ENCODE results near the gene TEX9.

TEX9 gene

DNA sequence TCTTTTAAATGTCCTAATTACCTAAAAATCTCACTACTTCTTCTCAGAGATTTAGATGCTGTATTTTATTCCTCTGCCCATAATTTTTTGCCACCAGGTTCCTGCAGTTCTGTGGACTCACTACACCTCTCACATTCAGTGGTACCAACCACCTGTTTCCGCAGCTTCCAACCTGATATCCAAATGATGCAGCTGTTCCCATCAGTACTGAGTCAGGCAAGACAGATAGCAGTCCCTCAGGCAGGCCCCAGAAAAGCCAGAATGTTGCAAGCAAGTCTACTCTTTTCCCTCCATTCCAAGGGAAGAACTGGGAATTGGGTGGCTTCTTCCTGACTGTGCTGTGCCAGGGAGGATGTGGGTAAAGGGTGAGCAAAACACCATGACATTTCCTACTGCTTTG is 60.8 kb downstream of the TEX9 start:
- Histone ChIP-seq H2AFZ (ENCODE audit: low read depth, low read length) (no peak overlapping the region), H3K14ac (ENCODE audit: low read length in 2 of 2) (no peak overlapping the region), H3K4ac (ENCODE audit: low read depth in 1 of 2, low read length in 2 of 2) (no peak overlapping the region), H3K36me3 (ENCODE audit: control insufficient read depth in 1 of 2, insufficient read depth in 2 of 2, low read depth in 1 of 2, low read length in 2 of 2) (peaks cover 3 to 16% of the 10 kb centered on the region in 2 experiments), H4K8ac (ENCODE audit: low read length) (no peak overlapping the region), H3K4me1 (ENCODE audit: control insufficient read depth, insufficient read depth, low read depth, low read length) (no peaks in the 10 kb centered on the region), H2BK5ac (ENCODE audit: low read depth, low read length, poor library complexity, severe bottlenecking) (no peak overlapping the region), H3K27ac (ENCODE audit: low read length, poor library complexity, severe bottlenecking) (no peak overlapping the region), H2BK15ac (ENCODE audit: low read depth, poor library complexity, severe bottlenecking) (no peak overlapping the region), H3K9me3 (ENCODE audit: control insufficient read depth, low read length) (peaks cover 3% of the 10 kb centered on the region), H3K4me2 (ENCODE audit: low read length, poor library complexity, severe bottlenecking) (no peak overlapping the region), H4K91ac (ENCODE audit: low read length) (no peak overlapping the region), H2AK5ac (ENCODE audit: low read length, severe bottlenecking) (no peak overlapping the region), H2BK12ac (ENCODE audit: low read length in 2 of 2) (no peak overlapping the region), H3K27me3 (ENCODE audit: control insufficient read depth in 1 of 2, insufficient read depth in 1 of 2, low read length in 2 of 2) (no peaks in the 10 kb centered on the region), H3K9ac (ENCODE audit: low read length) (no peak overlapping the region), H3K18ac (ENCODE audit: low read depth in 1 of 2, low read length in 2 of 2) (no peak overlapping the region), H3K79me1 (replicated peaks; ENCODE audit: low read length, poor library complexity, severe bottlenecking) (no peaks in the 10 kb centered on the region), H3K4me3 (ENCODE audit: insufficient read depth in 1 of 2, low read depth in 1 of 2, low read length in 2 of 2) (no peak overlapping the region), H3K23ac (ENCODE audit: low read length in 2 of 2) (no peak overlapping the region), H2BK120ac (ENCODE audit: low read depth, low read length) (no peak overlapping the region)
- no peak for DNase-seq
- 100% methylated on average over 1 of the region's 1 CpG for WGBS

DNA sequence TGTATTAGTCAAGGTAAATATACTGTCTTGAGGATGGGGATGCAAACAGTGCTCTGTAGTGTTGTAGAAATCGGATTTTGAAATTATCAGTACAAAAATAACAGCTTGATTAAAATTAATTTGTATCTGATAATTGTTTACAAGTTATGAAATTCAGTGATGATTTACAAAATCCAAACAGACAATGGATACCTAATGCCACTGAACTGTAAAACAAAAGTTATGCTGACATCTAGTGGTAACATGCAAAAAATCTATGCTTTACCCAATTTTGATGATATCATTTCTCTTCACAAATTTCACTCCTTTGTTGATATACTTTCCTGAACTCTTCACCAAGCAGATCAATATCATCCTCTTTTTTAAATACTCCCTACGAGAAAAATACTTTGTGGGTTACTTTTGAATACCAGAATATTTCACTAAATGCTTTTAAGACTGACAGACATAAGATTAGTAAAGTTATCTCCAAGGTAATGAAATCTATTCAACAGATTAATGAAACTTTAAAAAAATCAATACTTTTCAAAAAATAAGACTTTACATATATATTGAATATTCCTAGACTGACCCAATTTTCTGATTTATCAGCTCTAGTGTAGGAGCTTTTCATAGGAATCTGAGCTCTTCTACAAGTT is 63.7 kb downstream of the TEX9 start:
- no peak overlapping the region for H3K23ac ChIP-seq (ENCODE audit: low read length in 2 of 2)
- no peaks in the 10 kb centered on the region for H3K4me1 ChIP-seq (ENCODE audit: control insufficient read depth, insufficient read depth, low read depth, low read length)
- WGBS: no CpG with 5 or more reads among the region's 2 CpGs
- H3K27me3 ChIP-seq (ENCODE audit: control insufficient read depth in 1 of 2, insufficient read depth in 1 of 2, low read length in 2 of 2): no peaks in the 10 kb centered on the region
- no peak overlapping the region for H2BK15ac ChIP-seq (ENCODE audit: low read depth, poor library complexity, severe bottlenecking)
- no peak overlapping the region for H3K4me3 ChIP-seq (ENCODE audit: insufficient read depth in 1 of 2, low read depth in 1 of 2, low read length in 2 of 2)
- H3K4me2 ChIP-seq (ENCODE audit: low read length, poor library complexity, severe bottlenecking): no peak overlapping the region
- no peak overlapping the region for H4K8ac ChIP-seq (ENCODE audit: low read length)
- H4K91ac ChIP-seq (ENCODE audit: low read length): no peak overlapping the region
- no peak overlapping the region for H2BK12ac ChIP-seq (ENCODE audit: low read length in 2 of 2)
- peak; percentile 32 for DNase-seq
- H2AK5ac ChIP-seq (ENCODE audit: low read length, severe bottlenecking): no peak overlapping the region
- no peak overlapping the region for H2BK5ac ChIP-seq (ENCODE audit: low read depth, low read length, poor library complexity, severe bottlenecking)
- H3K27ac ChIP-seq (ENCODE audit: low read length, poor library complexity, severe bottlenecking): no peak overlapping the region
- no peak overlapping the region for H3K9ac ChIP-seq (ENCODE audit: low read length)
- no peaks in the 10 kb centered on the region for H3K79me1 ChIP-seq (replicated peaks; ENCODE audit: low read length, poor library complexity, severe bottlenecking)
- no peak overlapping the region for H2BK120ac ChIP-seq (ENCODE audit: low read depth, low read length)
- H3K4ac ChIP-seq (ENCODE audit: low read depth in 1 of 2, low read length in 2 of 2): no peak overlapping the region
- no peak overlapping the region for H3K18ac ChIP-seq (ENCODE audit: low read depth in 1 of 2, low read length in 2 of 2)
- peaks cover 3% of the 10 kb centered on the region for H3K9me3 ChIP-seq (ENCODE audit: control insufficient read depth, low read length)
- no peak overlapping the region for H3K14ac ChIP-seq (ENCODE audit: low read length in 2 of 2)
- H3K36me3 ChIP-seq (ENCODE audit: control insufficient read depth in 1 of 2, insufficient read depth in 2 of 2, low read depth in 1 of 2, low read length in 2 of 2): peaks cover 3 to 14% of the 10 kb centered on the region in 2 experiments
- H2AFZ ChIP-seq (ENCODE audit: low read depth, low read length): no peak overlapping the region

DNA sequence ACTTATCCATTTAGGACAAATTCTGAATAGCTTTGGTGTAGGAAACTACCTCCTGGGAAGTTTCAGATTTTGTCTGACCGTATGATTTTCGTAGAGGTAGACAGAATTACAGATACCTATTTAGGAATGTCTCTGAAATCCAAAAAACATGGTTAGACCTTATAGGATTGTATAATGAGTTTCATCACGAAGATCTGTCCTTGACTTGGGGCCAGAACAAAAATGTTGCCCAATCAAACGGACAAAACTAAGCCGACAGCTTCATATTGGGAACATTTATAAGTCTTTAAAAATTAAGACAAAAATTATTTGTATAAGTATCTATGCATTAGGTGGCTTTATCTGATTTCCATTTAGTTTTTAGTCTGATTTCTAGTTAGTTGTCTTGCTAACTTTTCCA is 67.1 kb downstream of the TEX9 start:
- no peak overlapping the region for H3K4ac ChIP-seq (ENCODE audit: low read depth in 1 of 2, low read length in 2 of 2)
- H2BK15ac ChIP-seq (ENCODE audit: low read depth, poor library complexity, severe bottlenecking): no peak overlapping the region
- no peak overlapping the region for H3K4me3 ChIP-seq (ENCODE audit: insufficient read depth in 1 of 2, low read depth in 1 of 2, low read length in 2 of 2)
- no peak overlapping the region for H3K23ac ChIP-seq (ENCODE audit: low read length in 2 of 2)
- no peak overlapping the region for H4K91ac ChIP-seq (ENCODE audit: low read length)
- no peaks in the 10 kb centered on the region for H3K9me3 ChIP-seq (ENCODE audit: control insufficient read depth, low read length)
- 83% methylated on average over 1 of the region's 5 CpGs for WGBS
- DNase-seq: no peak
- peaks cover 3 to 8% of the 10 kb centered on the region in 2 experiments for H3K36me3 ChIP-seq (ENCODE audit: control insufficient read depth in 1 of 2, insufficient read depth in 2 of 2, low read depth in 1 of 2, low read length in 2 of 2)
- H3K27ac ChIP-seq (ENCODE audit: low read length, poor library complexity, severe bottlenecking): no peak overlapping the region
- no peak overlapping the region for H3K14ac ChIP-seq (ENCODE audit: low read length in 2 of 2)
- no peaks in the 10 kb centered on the region for H3K27me3 ChIP-seq (ENCODE audit: control insufficient read depth in 1 of 2, insufficient read depth in 1 of 2, low read length in 2 of 2)
- no peaks in the 10 kb centered on the region for H3K4me1 ChIP-seq (ENCODE audit: control insufficient read depth, insufficient read depth, low read depth, low read length)
- H3K9ac ChIP-seq (ENCODE audit: low read length): no peak overlapping the region
- H3K4me2 ChIP-seq (ENCODE audit: low read length, poor library complexity, severe bottlenecking): no peak overlapping the region
- no peak overlapping the region for H2AK5ac ChIP-seq (ENCODE audit: low read length, severe bottlenecking)
- H4K8ac ChIP-seq (ENCODE audit: low read length): no peak overlapping the region
- no peak overlapping the region for H2BK12ac ChIP-seq (ENCODE audit: low read length in 2 of 2)
- H2AFZ ChIP-seq (ENCODE audit: low read depth, low read length): no peak overlapping the region
- H3K79me1 ChIP-seq (replicated peaks; ENCODE audit: low read length, poor library complexity, severe bottlenecking): no peaks in the 10 kb centered on the region
- H2BK5ac ChIP-seq (ENCODE audit: low read depth, low read length, poor library complexity, severe bottlenecking): no peak overlapping the region
- H3K18ac ChIP-seq (ENCODE audit: low read depth in 1 of 2, low read length in 2 of 2): no peak overlapping the region
- H2BK120ac ChIP-seq (ENCODE audit: low read depth, low read length): no peak overlapping the region

DNA sequence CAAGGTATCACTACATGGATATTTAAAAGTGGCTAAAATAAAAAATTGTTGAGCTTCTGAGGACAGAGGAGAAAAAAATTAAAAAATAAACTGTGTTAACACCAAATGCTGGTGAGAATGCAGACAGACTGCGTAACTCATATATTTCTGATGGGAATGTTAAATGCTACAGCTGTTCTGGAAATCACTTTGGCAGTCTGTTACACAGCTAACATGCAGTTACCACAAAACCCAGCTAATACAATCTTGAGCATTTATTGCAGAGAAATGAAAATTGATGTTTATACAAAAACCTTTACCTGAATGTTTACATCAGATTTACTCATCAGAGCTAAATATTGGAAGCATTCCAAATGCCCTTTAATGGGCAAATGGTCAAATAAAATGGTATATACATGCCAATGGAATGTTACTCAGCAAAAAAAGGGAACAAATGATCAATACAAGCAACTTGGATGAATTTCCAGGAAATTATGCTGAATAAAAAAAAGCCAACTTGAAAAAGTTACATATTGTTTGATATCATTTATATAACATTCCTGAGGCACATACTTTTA is 75.1 kb downstream of the TEX9 start:
- no peak overlapping the region for H2AFZ ChIP-seq (ENCODE audit: low read depth, low read length)
- no peak overlapping the region for H2BK5ac ChIP-seq (ENCODE audit: low read depth, low read length, poor library complexity, severe bottlenecking)
- no peak for DNase-seq
- no peak overlapping the region for H4K8ac ChIP-seq (ENCODE audit: low read length)
- 100% methylated on average over 1 of the region's 1 CpG for WGBS
- H3K9ac ChIP-seq (ENCODE audit: low read length): no peak overlapping the region
- H3K9me3 ChIP-seq (ENCODE audit: control insufficient read depth, low read length): no peaks in the 10 kb centered on the region
- H3K4me1 ChIP-seq (ENCODE audit: control insufficient read depth, insufficient read depth, low read depth, low read length): no peaks in the 10 kb centered on the region
- no peak overlapping the region for H3K4ac ChIP-seq (ENCODE audit: low read depth in 1 of 2, low read length in 2 of 2)
- no peak overlapping the region for H2BK12ac ChIP-seq (ENCODE audit: low read length in 2 of 2)
- no peak overlapping the region for H3K18ac ChIP-seq (ENCODE audit: low read depth in 1 of 2, low read length in 2 of 2)
- no peak overlapping the region for H3K14ac ChIP-seq (ENCODE audit: low read length in 2 of 2)
- peaks cover 0 to 6% of the 10 kb centered on the region in 2 experiments for H3K36me3 ChIP-seq (ENCODE audit: control insufficient read depth in 1 of 2, insufficient read depth in 2 of 2, low read depth in 1 of 2, low read length in 2 of 2)
- H2BK120ac ChIP-seq (ENCODE audit: low read depth, low read length): no peak overlapping the region
- H3K79me1 ChIP-seq (replicated peaks; ENCODE audit: low read length, poor library complexity, severe bottlenecking): no peaks in the 10 kb centered on the region
- H3K27ac ChIP-seq (ENCODE audit: low read length, poor library complexity, severe bottlenecking): no peak overlapping the region
- no peak overlapping the region for H3K4me3 ChIP-seq (ENCODE audit: insufficient read depth in 1 of 2, low read depth in 1 of 2, low read length in 2 of 2)
- H2AK5ac ChIP-seq (ENCODE audit: low read length, severe bottlenecking): no peak overlapping the region
- H3K23ac ChIP-seq (ENCODE audit: low read length in 2 of 2): no peak overlapping the region
- H2BK15ac ChIP-seq (ENCODE audit: low read depth, poor library complexity, severe bottlenecking): no peak overlapping the region
- no peaks in the 10 kb centered on the region for H3K27me3 ChIP-seq (ENCODE audit: control insufficient read depth in 1 of 2, insufficient read depth in 1 of 2, low read length in 2 of 2)
- H4K91ac ChIP-seq (ENCODE audit: low read length): no peak overlapping the region
- H3K4me2 ChIP-seq (ENCODE audit: low read length, poor library complexity, severe bottlenecking): no peak overlapping the region
